ENCODE measurements around the gene FEM1B. TPM values are rescaled to one million over a fixed set of nuclear protein-coding genes. Genes with fewer than 3 reads are reported as not detected.

FEM1B gene
- total and polyA plus RNA-seq, 4 donors: 39.9 to 128 (median 76.3) TPM

- H3K4me1 ChIP-seq (ENCODE audit: control insufficient read depth, insufficient read depth, low read length): no peaks in the 10 kb centered on the region
Measured at GRCh38 chr15:68292157-68292781, 14.7 kb downstream of the FEM1B start.

GRCh38 chr15:68292967-68293366, 15.4 kb downstream of the FEM1B start:
- H3K4me3 ChIP-seq (ENCODE audit: low read depth, low read length): no peak overlapping the region
- peaks cover 4% of the 10 kb centered on the region for H3K36me3 ChIP-seq (ENCODE audit: control insufficient read depth, insufficient read depth, low read length)
- no peaks in the 10 kb centered on the region for H3K27me3 ChIP-seq (ENCODE audit: control insufficient read depth, insufficient read depth, low read length)
- H3K9me3 ChIP-seq (ENCODE audit: control insufficient read depth, insufficient read depth, low read length): no peaks in the 10 kb centered on the region
- no peaks in the 10 kb centered on the region for H3K4me1 ChIP-seq (ENCODE audit: control insufficient read depth, insufficient read depth, low read length)
- no peak overlapping the region for H3K27ac ChIP-seq (ENCODE audit: low read depth, low read length)
- DNase-seq (ENCODE audit: low read depth in 4 of 6, low spot score in 6 of 6): no peak

More at GRCh38 chr15:68292157-68292781, 14.7 kb downstream of the FEM1B start:
- no peaks in the 10 kb centered on the region for H3K27me3 ChIP-seq (ENCODE audit: control insufficient read depth, insufficient read depth, low read length)
- H3K4me3 ChIP-seq (ENCODE audit: low read depth, low read length): no peak overlapping the region
- H3K27ac ChIP-seq (ENCODE audit: low read depth, low read length): no peak overlapping the region
- peaks cover 6% of the 10 kb centered on the region for H3K36me3 ChIP-seq (ENCODE audit: control insufficient read depth, insufficient read depth, low read length)
- no peaks in the 10 kb centered on the region for H3K9me3 ChIP-seq (ENCODE audit: control insufficient read depth, insufficient read depth, low read length)
- DNase-seq (ENCODE audit: low read depth in 4 of 6, low spot score in 6 of 6): no peak

- no peak overlapping the region for H3K4me3 ChIP-seq (ENCODE audit: low read depth, low read length)
- no peaks in the 10 kb centered on the region for H3K36me3 ChIP-seq (ENCODE audit: control insufficient read depth, insufficient read depth, low read length)
- WGBS (ENCODE audit: insufficient coverage): no CpG with 5 or more reads among the region's 4 CpGs
- no peak overlapping the region for H3K27ac ChIP-seq (ENCODE audit: low read depth, low read length)
- H3K9me3 ChIP-seq (ENCODE audit: control insufficient read depth, insufficient read depth, low read length): no peaks in the 10 kb centered on the region
- H3K4me1 ChIP-seq (ENCODE audit: control insufficient read depth, insufficient read depth, low read length): peaks cover 4% of the 10 kb centered on the region
- H3K27me3 ChIP-seq (ENCODE audit: control insufficient read depth, insufficient read depth, low read length): no peaks in the 10 kb centered on the region
- DNase-seq (ENCODE audit: low read depth in 4 of 6, low spot score in 6 of 6): no peak
Measured at GRCh38 chr15:68295014-68295805, 17.7 kb downstream of the FEM1B start.

- Histone ChIP-seq H3K4me3 (ENCODE audit: low read depth, low read length) (no peak overlapping the region), H3K4me1 (ENCODE audit: control insufficient read depth, insufficient read depth, low read length) (peaks cover 4% of the 10 kb centered on the region), H3K27me3 (ENCODE audit: control insufficient read depth, insufficient read depth, low read length) (no peaks in the 10 kb centered on the region)
Measured at GRCh38 chr15:68298336-68298735, 20.8 kb downstream of the FEM1B start.

GRCh38 chr15:68298882-68299381, 21.4 kb downstream of the FEM1B start:
- WGBS (ENCODE audit: insufficient coverage): 82% methylated on average over 4 of the region's 6 CpGs
- Histone ChIP-seq H3K27me3 (ENCODE audit: control insufficient read depth, insufficient read depth, low read length) (no peaks in the 10 kb centered on the region), H3K4me1 (ENCODE audit: control insufficient read depth, insufficient read depth, low read length) (peaks cover 6% of the 10 kb centered on the region), H3K4me3 (ENCODE audit: low read depth, low read length) (no peak overlapping the region), H3K36me3 (ENCODE audit: control insufficient read depth, insufficient read depth, low read length) (peaks cover 3% of the 10 kb centered on the region), H3K9me3 (ENCODE audit: control insufficient read depth, insufficient read depth, low read length) (no peaks in the 10 kb centered on the region), H3K27ac (ENCODE audit: low read depth, low read length) (no peak overlapping the region)
- DNase-seq (ENCODE audit: low read depth in 4 of 6, low spot score in 6 of 6): no peak

More at GRCh38 chr15:68298336-68298735, 20.8 kb downstream of the FEM1B start:
- no peaks in the 10 kb centered on the region for H3K9me3 ChIP-seq (ENCODE audit: control insufficient read depth, insufficient read depth, low read length)
- H3K27ac ChIP-seq (ENCODE audit: low read depth, low read length): no peak overlapping the region
- 88% methylated on average over 1 of the region's 3 CpGs for WGBS (ENCODE audit: insufficient coverage)
- no peak for DNase-seq (ENCODE audit: low read depth in 4 of 6, low spot score in 6 of 6)
- peaks cover 3% of the 10 kb centered on the region for H3K36me3 ChIP-seq (ENCODE audit: control insufficient read depth, insufficient read depth, low read length)

GRCh38 chr15:68299436-68299835, 21.9 kb downstream of the FEM1B start:
- H3K9me3 ChIP-seq (ENCODE audit: control insufficient read depth, insufficient read depth, low read length): no peaks in the 10 kb centered on the region
- peaks cover 7% of the 10 kb centered on the region for H3K4me1 ChIP-seq (ENCODE audit: control insufficient read depth, insufficient read depth, low read length)
- H3K27ac ChIP-seq (ENCODE audit: low read depth, low read length): no peak overlapping the region
- no peak for DNase-seq (ENCODE audit: low read depth in 4 of 6, low spot score in 6 of 6)
- peaks cover 3% of the 10 kb centered on the region for H3K36me3 ChIP-seq (ENCODE audit: control insufficient read depth, insufficient read depth, low read length)
- H3K4me3 ChIP-seq (ENCODE audit: low read depth, low read length): no peak overlapping the region
- no peaks in the 10 kb centered on the region for H3K27me3 ChIP-seq (ENCODE audit: control insufficient read depth, insufficient read depth, low read length)
- WGBS (ENCODE audit: insufficient coverage): 63% methylated on average over 2 of the region's 5 CpGs

- no peaks in the 10 kb centered on the region for H3K9me3 ChIP-seq (ENCODE audit: control insufficient read depth, insufficient read depth, low read length)
- H3K27ac ChIP-seq (ENCODE audit: low read depth, low read length): no peak overlapping the region
- no peak overlapping the region for H3K4me3 ChIP-seq (ENCODE audit: low read depth, low read length)
- peaks cover 13% of the 10 kb centered on the region for H3K4me1 ChIP-seq (ENCODE audit: control insufficient read depth, insufficient read depth, low read length)
- H3K36me3 ChIP-seq (ENCODE audit: control insufficient read depth, insufficient read depth, low read length): peaks cover 3% of the 10 kb centered on the region
- 96% methylated on average over 3 of the region's 6 CpGs for WGBS (ENCODE audit: insufficient coverage)
- no peak for DNase-seq (ENCODE audit: low read depth in 4 of 6, low spot score in 6 of 6)
- H3K27me3 ChIP-seq (ENCODE audit: control insufficient read depth, insufficient read depth, low read length): no peaks in the 10 kb centered on the region
Measured at GRCh38 chr15:68300115-68300940, 22.8 kb downstream of the FEM1B start.

GRCh38 chr15:68301301-68301700, 23.8 kb downstream of the FEM1B start:
- WGBS (ENCODE audit: insufficient coverage): 86% methylated on average over 8 of the region's 8 CpGs
- H3K27ac ChIP-seq (ENCODE audit: low read depth, low read length): no peak overlapping the region
- no peak for DNase-seq (ENCODE audit: low read depth in 4 of 6, low spot score in 6 of 6)

GRCh38 chr15:68302729-68303128, 25.2 kb downstream of the FEM1B start:
- no peak for DNase-seq (ENCODE audit: low read depth in 4 of 6, low spot score in 6 of 6)
- H3K27ac ChIP-seq (ENCODE audit: low read depth, low read length): no peak overlapping the region
- peaks cover 20% of the 10 kb centered on the region for H3K4me1 ChIP-seq (ENCODE audit: control insufficient read depth, insufficient read depth, low read length)
- peaks cover 3% of the 10 kb centered on the region for H3K36me3 ChIP-seq (ENCODE audit: control insufficient read depth, insufficient read depth, low read length)
- H3K4me3 ChIP-seq (ENCODE audit: low read depth, low read length): no peak overlapping the region
- H3K27me3 ChIP-seq (ENCODE audit: control insufficient read depth, insufficient read depth, low read length): no peaks in the 10 kb centered on the region
- no peaks in the 10 kb centered on the region for H3K9me3 ChIP-seq (ENCODE audit: control insufficient read depth, insufficient read depth, low read length)
- WGBS (ENCODE audit: insufficient coverage): 95% methylated on average over 6 of the region's 6 CpGs

More at GRCh38 chr15:68301301-68301700, 23.8 kb downstream of the FEM1B start:
- Histone ChIP-seq H3K4me3 (ENCODE audit: low read depth, low read length) (no peak overlapping the region), H3K27me3 (ENCODE audit: control insufficient read depth, insufficient read depth, low read length) (no peaks in the 10 kb centered on the region), H3K9me3 (ENCODE audit: control insufficient read depth, insufficient read depth, low read length) (no peaks in the 10 kb centered on the region), H3K4me1 (ENCODE audit: control insufficient read depth, insufficient read depth, low read length) (peaks cover 15% of the 10 kb centered on the region), H3K36me3 (ENCODE audit: control insufficient read depth, insufficient read depth, low read length) (peaks cover 3% of the 10 kb centered on the region)
